ENCODE results near the gene CHST6.
"Not testable (repeated sequence)": the region's sequence is repeated elsewhere in the genome, so short reads cannot be mapped to it uniquely, and the experiment has no call there.

CHST6 gene

GRCh38 chr16:75495076-75495674 is at the start of gene CHST6:
Gene CHST6, minus strand, starts transcription at chr16:75495441. Its CDS starts 15,613 bp downstream, at chr16:75479828.
- DNase-seq, result peak; percentile 21

- DNase-seq, result not testable (repeated sequence)
Measured at GRCh38 chr16:75542462-75542861, 47.2 kb upstream of the CHST6 start.

- no peak for DNase-seq
Measured at GRCh38 chr16:75541236-75541635, 46.0 kb upstream of the CHST6 start.

GRCh38 chr16:75538882-75539565 is 43.8 kb upstream of the CHST6 start:
- DNase-seq, result not testable (repeated sequence)

- no peak for DNase-seq
Measured at GRCh38 chr16:75537776-75538175, 42.5 kb upstream of the CHST6 start.

GRCh38 chr16:75535901-75536300 is 40.7 kb upstream of the CHST6 start, which contains the start of gene CHST5:
Gene CHST5, minus strand, starts transcription at chr16:75536108. Its CDS starts 5,724 bp downstream, at chr16:75530384.
- DNase-seq, result no peak

- no peak for DNase-seq
Measured at GRCh38 chr16:75535211-75535843, 40.1 kb upstream of the CHST6 start.

GRCh38 chr16:75534560-75535205 is 39.4 kb upstream of the CHST6 start:
- no peak for DNase-seq

- DNase-seq, result no peak
Measured at GRCh38 chr16:75532791-75533190, 37.5 kb upstream of the CHST6 start.

GRCh38 chr16:75532142-75532765 is 37.0 kb upstream of the CHST6 start:
- DNase-seq, result no peak

GRCh38 chr16:75529959-75530358 is 34.7 kb upstream of the CHST6 start:
- no peak for DNase-seq

- no peak for DNase-seq
Measured at GRCh38 chr16:75529056-75529905, 34.0 kb upstream of the CHST6 start.

GRCh38 chr16:75527825-75528299 is 32.6 kb upstream of the CHST6 start:
- no peak for DNase-seq

- no peak for DNase-seq
Measured at GRCh38 chr16:75526032-75526790, 31.0 kb upstream of the CHST6 start.

- DNase-seq, result no peak
Measured at GRCh38 chr16:75519175-75519574, 23.9 kb upstream of the CHST6 start.

- peak; percentile 34 for DNase-seq
Measured at GRCh38 chr16:75516189-75516966, 21.1 kb upstream of the CHST6 start.

- no peak for DNase-seq
Measured at GRCh38 chr16:75514296-75514695, 19.1 kb upstream of the CHST6 start.

- no peak for DNase-seq
Measured at GRCh38 chr16:75506574-75506973, 11.3 kb upstream of the CHST6 start.

- no peak for DNase-seq
Measured at GRCh38 chr16:75506107-75506506, 10.9 kb upstream of the CHST6 start.

- no peak for DNase-seq
Measured at GRCh38 chr16:75503801-75504200, 8.6 kb upstream of the CHST6 start.

All from stimulated activated CD4-positive, alpha-beta T cell treated with anti-CD3 and anti-CD28 coated beads, Interleukin-4, amount 100 ng/mL, for 1 hour (primary cell).